Vagina (tissue), 2 donors: ENCODE data around the gene CKMT2. TPM values are rescaled to one million over a fixed set of nuclear protein-coding genes. Genes with fewer than 3 reads are reported as not detected.

Source experiments
- DNase-seq, 2 donors: peaks; one replicate each; pipeline ENCODE4 v3.0.0-alpha.2; 2017; ENCODE audit errors: extremely low spot score in 2 of 2
- H3K27ac ChIP-seq: fragments of 200-600 bp; sonication (generic); one replicate; pipeline ENCODE4 v1.5.1; 2019
- H3K27me3 ChIP-seq: fragments of 200-600 bp; sonication (generic); one replicate; pipeline ENCODE4 v1.5.1; 2019
- H3K36me3 ChIP-seq, 2 donors: fragments of 200-600 bp; sonication (generic); one replicate each; pipeline ENCODE4 v1.5.1; 2017 to 2019
- H3K4me1 ChIP-seq: fragments of 200-600 bp; sonication (generic); one replicate; pipeline ENCODE4 v1.5.1; 2019
- H3K4me3 ChIP-seq, 2 donors: fragments of 200-600 bp; sonication (generic); 1 replicate in 1 of 2; 2 replicates in 1 of 2; pipeline ENCODE4 v1.5.1; 2016 to 2019
- H3K9me3 ChIP-seq: fragments of 200-600 bp; sonication (generic); one replicate; pipeline ENCODE4 v1.5.1; 2019
- POLR2A ChIP-seq, 2 donors: fragments of 450-650 bp; IDR thresholded peaks; one replicate each; pipeline ENCODE4 v1.6.1; 2017; ENCODE audit warnings: antibody characterized with exemption in 2 of 2, mild to moderate bottlenecking in 2 of 2, moderate library complexity in 2 of 2
- POLR2AphosphoS5 ChIP-seq, 2 donors: sonication (generic); formaldehyde crosslinking; IDR thresholded peaks; one replicate each; pipeline ENCODE4 v1.9.0; 2017; ENCODE audit warnings: antibody characterized with exemption in 2 of 2, mild to moderate bottlenecking in 2 of 2, low read depth in 1 of 2; ENCODE audit not compliant: insufficient read depth in 1 of 2
- intact Hi-C: fragments of 100-400 bp; cut with DNase I; formaldehyde crosslinking; loops from one replicate; pipeline ENCODE4 v1.15.1; 2023
- total RNA-seq: library from RNA; depleted of rRNA; stranded (reverse); fragments of >200 nt; gene quantifications from one replicate; pipeline ENCODE4 v1.2.3, GENCODE V29; 2016
- TF ChIP-seq, protein P1 (sequence below), 3 experiments: fragments of 450-650 bp in 2 of 3; fragments of 200-600 bp in 1 of 3; sonication (generic) in 1 of 3; IDR thresholded peaks; one replicate each; pipeline ENCODE4 v1.5.1; 2017 to 2019; ENCODE audit warnings: antibody characterized with exemption in 3 of 3, mild to moderate bottlenecking in 2 of 3, moderate library complexity in 2 of 3

CKMT2 gene
- total RNA-seq, 1 donor from 2014 or later = 3.4 TPM

DNA sequence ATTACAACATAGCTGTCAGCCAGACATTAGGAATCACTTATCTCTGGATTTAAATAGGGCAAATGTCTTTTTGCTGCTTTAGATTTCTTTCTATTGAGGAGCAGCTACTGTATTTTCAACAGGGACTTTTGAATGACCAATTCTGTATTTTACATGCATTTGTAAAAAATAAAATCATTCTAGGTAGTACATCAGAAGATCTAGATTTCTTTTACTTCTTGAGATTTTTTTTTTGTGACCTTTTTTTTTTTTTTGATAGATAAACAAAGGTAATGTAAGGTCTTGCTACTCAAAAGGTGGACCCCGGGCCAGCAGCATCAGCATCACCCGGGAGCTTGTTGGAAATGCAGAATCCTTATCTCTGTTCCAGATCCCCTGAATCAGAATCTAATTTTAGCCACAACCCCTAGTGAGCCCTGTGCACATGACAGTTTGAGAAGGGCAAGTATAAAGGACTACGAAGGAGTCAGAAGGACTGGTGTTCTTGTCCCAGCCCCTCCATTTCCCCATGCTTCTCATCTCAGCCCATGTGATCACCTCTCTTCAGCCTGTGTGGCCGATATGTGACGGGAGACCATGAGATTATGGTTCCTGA, 37.7 kb upstream of the CKMT2 start:
- Histone ChIP-seq H3K27me3 (no peaks in the 10 kb centered on the region), H3K4me1 (peaks cover 7% of the 10 kb centered on the region), H3K9me3 (no peaks in the 10 kb centered on the region), H3K4me3 (no peak overlapping the region), H3K27ac (no peak overlapping the region), H3K36me3 (no peaks in the 10 kb centered on the region)
- DNase-seq = no peak
- TF ChIP-seq, protein P1, sequence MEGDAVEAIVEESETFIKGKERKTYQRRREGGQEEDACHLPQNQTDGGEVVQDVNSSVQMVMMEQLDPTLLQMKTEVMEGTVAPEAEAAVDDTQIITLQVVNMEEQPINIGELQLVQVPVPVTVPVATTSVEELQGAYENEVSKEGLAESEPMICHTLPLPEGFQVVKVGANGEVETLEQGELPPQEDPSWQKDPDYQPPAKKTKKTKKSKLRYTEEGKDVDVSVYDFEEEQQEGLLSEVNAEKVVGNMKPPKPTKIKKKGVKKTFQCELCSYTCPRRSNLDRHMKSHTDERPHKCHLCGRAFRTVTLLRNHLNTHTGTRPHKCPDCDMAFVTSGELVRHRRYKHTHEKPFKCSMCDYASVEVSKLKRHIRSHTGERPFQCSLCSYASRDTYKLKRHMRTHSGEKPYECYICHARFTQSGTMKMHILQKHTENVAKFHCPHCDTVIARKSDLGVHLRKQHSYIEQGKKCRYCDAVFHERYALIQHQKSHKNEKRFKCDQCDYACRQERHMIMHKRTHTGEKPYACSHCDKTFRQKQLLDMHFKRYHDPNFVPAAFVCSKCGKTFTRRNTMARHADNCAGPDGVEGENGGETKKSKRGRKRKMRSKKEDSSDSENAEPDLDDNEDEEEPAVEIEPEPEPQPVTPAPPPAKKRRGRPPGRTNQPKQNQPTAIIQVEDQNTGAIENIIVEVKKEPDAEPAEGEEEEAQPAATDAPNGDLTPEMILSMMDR (IDR thresholded peaks at IDR 0.05) = no peak
- no peak for TF ChIP-seq POLR2A (IDR thresholded peaks at IDR 0.05)
- TF ChIP-seq POLR2AphosphoS5 (IDR thresholded peaks at IDR 0.05; ENCODE audit: insufficient read depth in 1 of 2, low read depth in 1 of 2) = no peak
- intact Hi-C loops = no loop called here

DNA sequence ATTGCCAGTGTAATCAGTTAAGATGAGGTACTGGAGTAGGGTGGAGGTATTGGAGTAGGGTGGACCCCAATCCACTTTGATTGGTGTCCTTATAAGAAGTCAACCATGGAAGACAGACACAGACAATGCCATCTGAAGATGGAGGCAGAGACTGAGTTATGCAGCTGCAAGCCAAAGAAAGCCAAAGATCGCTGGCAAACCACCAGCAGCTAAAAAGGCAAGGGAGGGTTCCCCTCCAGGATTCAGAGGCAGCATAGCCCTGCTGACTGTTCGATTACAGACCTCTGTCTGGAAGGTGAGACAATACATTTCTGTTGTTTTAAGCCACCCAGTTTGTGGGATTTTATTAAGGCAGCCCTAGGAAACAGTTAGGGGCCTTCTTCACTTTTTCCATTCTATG, 30.5 kb upstream of the CKMT2 start:
- intact Hi-C loops = no loop called here
- no peak overlapping the region for H3K27ac ChIP-seq
- TF ChIP-seq POLR2A (IDR thresholded peaks at IDR 0.05) = no peak
- TF ChIP-seq, protein P1 (IDR thresholded peaks at IDR 0.05) = no peak
- no peak for TF ChIP-seq POLR2AphosphoS5 (IDR thresholded peaks at IDR 0.05; ENCODE audit: insufficient read depth in 1 of 2, low read depth in 1 of 2)
- H3K27me3 ChIP-seq = no peaks in the 10 kb centered on the region
- no peaks in the 10 kb centered on the region for H3K4me1 ChIP-seq
- no peak overlapping the region for H3K4me3 ChIP-seq
- DNase-seq = no peak
- H3K9me3 ChIP-seq = no peaks in the 10 kb centered on the region
- no peaks in the 10 kb centered on the region for H3K36me3 ChIP-seq

DNA sequence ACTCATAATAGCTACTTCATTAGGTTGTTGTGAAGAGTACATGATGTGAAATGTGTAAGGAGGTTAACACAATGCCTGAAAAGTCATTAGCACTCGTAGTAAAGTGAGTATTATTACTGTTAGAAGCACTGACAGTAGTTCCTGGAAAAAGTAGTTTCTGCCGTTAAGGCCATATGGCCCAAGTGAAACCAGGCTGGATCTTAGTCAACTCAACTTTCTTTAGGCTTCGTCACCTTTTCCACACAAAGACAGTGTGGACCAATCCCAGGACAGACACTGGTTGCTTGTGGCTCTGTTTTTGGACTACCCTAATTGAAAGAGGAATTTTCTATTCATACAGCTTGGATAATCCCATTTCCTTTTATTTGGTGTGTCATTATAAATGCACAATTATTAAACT, 29.4 kb upstream of the CKMT2 start:
- no peaks in the 10 kb centered on the region for H3K9me3 ChIP-seq
- no peaks in the 10 kb centered on the region for H3K27me3 ChIP-seq
- no peak overlapping the region for H3K27ac ChIP-seq
- no peaks in the 10 kb centered on the region for H3K36me3 ChIP-seq
- no peak overlapping the region for H3K4me3 ChIP-seq
- TF ChIP-seq POLR2AphosphoS5 (IDR thresholded peaks at IDR 0.05; ENCODE audit: insufficient read depth in 1 of 2, low read depth in 1 of 2) = no peak
- TF ChIP-seq, protein P1 (IDR thresholded peaks at IDR 0.05) = no peak
- TF ChIP-seq POLR2A (IDR thresholded peaks at IDR 0.05) = no peak
- H3K4me1 ChIP-seq = no peaks in the 10 kb centered on the region
- no peak for DNase-seq
- intact Hi-C loops = no loop called here

DNA sequence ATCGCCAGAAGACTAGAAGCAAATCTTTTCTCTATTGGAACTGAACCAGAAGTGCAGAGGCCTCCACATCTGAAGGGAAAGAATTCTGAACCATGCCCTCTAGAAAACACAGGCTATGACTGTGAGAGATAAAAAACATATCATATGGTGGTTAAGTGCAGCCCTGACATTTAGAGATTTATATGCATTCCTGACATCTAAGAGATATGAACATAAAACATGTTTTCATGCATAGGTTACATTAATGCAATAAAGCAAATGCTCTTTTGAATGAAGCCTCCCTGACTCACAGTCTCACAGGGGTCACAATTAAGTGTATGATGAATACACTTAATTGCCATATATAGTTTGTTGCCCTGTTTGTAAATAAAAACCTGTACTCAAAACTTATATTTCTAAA, 28.9 kb upstream of the CKMT2 start:
- Histone ChIP-seq H3K4me3 (no peak overlapping the region), H3K36me3 (no peaks in the 10 kb centered on the region), H3K4me1 (no peaks in the 10 kb centered on the region), H3K9me3 (no peaks in the 10 kb centered on the region), H3K27ac (no peak overlapping the region), H3K27me3 (no peaks in the 10 kb centered on the region)
- TF ChIP-seq POLR2A (IDR thresholded peaks at IDR 0.05) (no peak), POLR2AphosphoS5 (IDR thresholded peaks at IDR 0.05; ENCODE audit: insufficient read depth in 1 of 2, low read depth in 1 of 2) (no peak)
- TF ChIP-seq, protein P1 (IDR thresholded peaks at IDR 0.05) = no peak
- intact Hi-C loops = no loop called here
- DNase-seq = no peak

DNA sequence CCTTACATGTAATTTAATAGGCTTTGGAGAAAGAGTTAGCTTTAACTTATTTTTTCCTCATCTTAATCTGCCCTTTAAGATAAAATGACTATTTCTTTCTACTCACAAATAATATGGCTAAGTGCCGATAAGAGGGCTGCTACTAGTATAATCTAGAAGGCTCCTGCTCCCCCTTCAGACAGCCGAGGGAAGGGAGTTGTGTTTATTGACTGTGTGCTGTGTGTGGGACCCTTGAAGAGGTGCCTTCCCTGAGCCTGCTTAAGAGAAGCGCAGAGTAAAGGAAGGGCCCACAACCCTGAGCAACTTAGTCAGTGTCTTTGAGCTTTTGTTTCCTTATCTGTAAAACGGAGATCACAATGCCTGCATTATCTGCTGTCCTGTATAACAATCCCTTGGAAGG, 28.1 kb upstream of the CKMT2 start:
- intact Hi-C loops = no loop called here
- Histone ChIP-seq H3K36me3 (no peaks in the 10 kb centered on the region), H3K4me1 (no peaks in the 10 kb centered on the region), H3K9me3 (no peaks in the 10 kb centered on the region), H3K27ac (no peak overlapping the region), H3K27me3 (no peaks in the 10 kb centered on the region), H3K4me3 (no peak overlapping the region)
- DNase-seq = no peak
- TF ChIP-seq, protein P1 (IDR thresholded peaks at IDR 0.05) = no peak
- TF ChIP-seq POLR2AphosphoS5 (IDR thresholded peaks at IDR 0.05; ENCODE audit: insufficient read depth in 1 of 2, low read depth in 1 of 2) = no peak
- no peak for TF ChIP-seq POLR2A (IDR thresholded peaks at IDR 0.05)
